PC-3 (cell line): ENCODE data around the gene DHRS1. TPM values are rescaled to one million over a fixed set of nuclear protein-coding genes. Genes with fewer than 3 reads are reported as not detected.

Experiments used
- ATAC-seq: fragments of 200-7000 bp; cut with Tn5 transposase; 2 replicates; pipeline ENCODE4 v1.9.1; 2020; ENCODE audit warnings: mild to moderate bottlenecking, moderate library complexity
- BruUV-seq: library from RNA; stranded (reverse); fragments of 400-500 nt; replicated peaks from 2 replicates; lab custom pipeline; 2021; lab: Mats Ljungman, UMichigan
- CTCF ChIA-PET: fragments of 300-600 bp; sonication (Branson Sonifier 250); formaldehyde crosslinking; loops from one replicate; lab custom pipeline; 2022; ENCODE audit warnings: antibody characterized with exemption; lab: Charles Lee
- POLR2A ChIA-PET: fragments of 300-600 bp; sonication (Branson Sonifier 250); formaldehyde crosslinking; loops from one replicate; lab custom pipeline; 2022; ENCODE audit warnings: antibody characterized with exemption; ENCODE audit not compliant: unreplicated experiment; lab: Charles Lee
- DNase-seq: peaks from one replicate; pipeline ENCODE4 v3.0.0-alpha.2; 2015
- H2AFZ ChIP-seq: fragments of 300-600 bp; sonication (generic); 2 replicates; pipeline ENCODE4 v1.6.0; 2016; ENCODE audit warnings: antibody characterized with exemption, low read length
- H3F3A ChIP-seq: fragments of 300-600 bp; sonication (generic); one replicate; pipeline ENCODE4 v1.6.0; 2017; ENCODE audit warnings: antibody characterized with exemption, low read length, control low read depth, mild to moderate bottlenecking; ENCODE audit not compliant: unreplicated experiment
- H3K27ac ChIP-seq: fragments of 300-600 bp; sonication (generic); 2 replicates; pipeline ENCODE4 v1.5.1; 2016; ENCODE audit warnings: mild to moderate bottlenecking, low read length
- H3K27me3 ChIP-seq: fragments of 300-600 bp; sonication (generic); 2 replicates; pipeline ENCODE4 v1.6.1; 2016; ENCODE audit warnings: low read length, mixed read lengths
- H3K36me3 ChIP-seq: fragments of 300-600 bp; sonication (generic); 2 replicates; pipeline ENCODE4 v1.6.1; 2016; ENCODE audit warnings: low read depth, mixed run types, low read length, mixed read lengths
- H3K4me1 ChIP-seq: fragments of 300-600 bp; sonication (generic); 2 replicates; pipeline ENCODE4 v1.5.1; 2016; ENCODE audit warnings: low read length; ENCODE audit not compliant: insufficient read depth
- H3K4me2 ChIP-seq: fragments of 300-600 bp; sonication (generic); 2 replicates; pipeline ENCODE4 v1.6.0; 2016; ENCODE audit warnings: low read length
- H3K4me3 ChIP-seq: fragments of 300-600 bp; sonication (generic); 2 replicates; pipeline ENCODE4 v1.5.1; 2016; ENCODE audit warnings: mild to moderate bottlenecking, low read length, mixed read lengths
- H3K79me2 ChIP-seq: fragments of 300-600 bp; sonication (generic); 2 replicates; pipeline ENCODE4 v1.6.1; 2017; ENCODE audit warnings: low read length, mixed read lengths
- H3K9ac ChIP-seq: fragments of 300-600 bp; sonication (generic); 2 replicates; pipeline ENCODE4 v1.6.0; 2016; ENCODE audit warnings: mild to moderate bottlenecking, low read length
- H3K9me2 ChIP-seq: fragments of 300-600 bp; sonication (generic); replicated peaks from 2 replicates; pipeline ENCODE4 v1.6.1; 2016; ENCODE audit warnings: mixed run types, low read length, mixed read lengths
- H3K9me3 ChIP-seq: fragments of 300-600 bp; sonication (generic); 2 replicates; pipeline ENCODE4 v1.6.1; 2016; ENCODE audit warnings: low read length, mixed read lengths
- H4K20me1 ChIP-seq: fragments of 300-600 bp; sonication (generic); 2 replicates; pipeline ENCODE4 v1.6.1; 2016; ENCODE audit warnings: low read length, mixed read lengths
- EZH2 ChIP-seq: fragments of 300-600 bp; sonication (generic); IDR thresholded peaks from one replicate; pipeline ENCODE4 v1.6.1; 2017; ENCODE audit warnings: antibody characterized with exemption, mild to moderate bottlenecking, low read length; ENCODE audit not compliant: unreplicated experiment
- EZH2phosphoT487 ChIP-seq: fragments of 300-600 bp; sonication (generic); IDR thresholded peaks from 2 replicates; pipeline ENCODE4 v1.6.1; 2018; ENCODE audit warnings: mild to moderate bottlenecking, antibody characterized with exemption, low read length, borderline replicate concordance
- intact Hi-C: fragments of 100-400 bp; cut with micrococcal nuclease; formaldehyde crosslinking; loops from 2 replicates; pipeline ENCODE4 v1.9.0; 2023
- total RNA-seq: library from RNA; depleted of rRNA; stranded (reverse); fragments of >200 nt; gene quantifications from 2 replicates; pipeline ENCODE4 v1.2.3, GENCODE V29; 2014
- TF ChIP-seq, protein P1 (sequence below): fragments of 300-600 bp; sonication (generic); conservative IDR thresholded peaks from 2 replicates; pipeline ENCODE4 v1.5.1; 2017; ENCODE audit warnings: antibody characterized with exemption, low read depth, mild to moderate bottlenecking, low read length

DHRS1 gene
- total RNA-seq, 1 experiment from 2014 or later, result 15.9 TPM

DNA sequence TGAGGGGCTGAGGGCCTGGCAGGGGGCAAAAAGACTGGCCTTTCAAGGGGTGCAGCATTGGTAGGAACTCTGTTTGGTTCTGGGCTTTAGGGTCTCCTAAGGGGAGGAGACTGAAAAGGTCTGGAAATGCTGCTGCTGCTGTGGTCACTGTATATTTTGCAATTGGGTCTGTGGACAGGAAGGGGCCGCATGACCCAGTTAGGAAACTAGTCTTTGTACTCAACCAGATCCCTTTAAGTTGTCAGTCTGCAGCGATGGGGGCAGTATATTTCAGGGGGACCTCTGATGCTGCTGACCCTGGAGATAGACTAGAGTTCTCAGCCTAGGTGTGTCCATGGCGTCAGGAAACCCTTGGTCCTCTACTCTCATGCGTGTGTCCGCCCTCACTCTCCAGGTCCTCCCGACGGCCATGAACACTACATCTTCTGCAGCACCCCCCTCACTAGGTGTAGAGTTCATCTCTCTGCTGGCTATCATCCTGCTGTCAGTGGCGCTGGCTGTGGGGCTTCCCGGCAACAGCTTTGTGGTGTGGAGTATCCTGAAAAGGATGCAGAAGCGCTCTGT, 15.7 kb upstream of the DHRS1 start:
- no peak overlapping the region for H3K9ac ChIP-seq
- H3K9me2 ChIP-seq, result no peaks in the 10 kb centered on the region
- CTCF ChIA-PET, result no interaction called here
- ATAC-seq, result no peak
- H3K4me2 ChIP-seq, result no peak overlapping the region
- H3K9me3 ChIP-seq, result no peaks in the 10 kb centered on the region
- H3K27me3 ChIP-seq, result no peaks in the 10 kb centered on the region
- DNase-seq, result no peak
- TF ChIP-seq, protein P1, sequence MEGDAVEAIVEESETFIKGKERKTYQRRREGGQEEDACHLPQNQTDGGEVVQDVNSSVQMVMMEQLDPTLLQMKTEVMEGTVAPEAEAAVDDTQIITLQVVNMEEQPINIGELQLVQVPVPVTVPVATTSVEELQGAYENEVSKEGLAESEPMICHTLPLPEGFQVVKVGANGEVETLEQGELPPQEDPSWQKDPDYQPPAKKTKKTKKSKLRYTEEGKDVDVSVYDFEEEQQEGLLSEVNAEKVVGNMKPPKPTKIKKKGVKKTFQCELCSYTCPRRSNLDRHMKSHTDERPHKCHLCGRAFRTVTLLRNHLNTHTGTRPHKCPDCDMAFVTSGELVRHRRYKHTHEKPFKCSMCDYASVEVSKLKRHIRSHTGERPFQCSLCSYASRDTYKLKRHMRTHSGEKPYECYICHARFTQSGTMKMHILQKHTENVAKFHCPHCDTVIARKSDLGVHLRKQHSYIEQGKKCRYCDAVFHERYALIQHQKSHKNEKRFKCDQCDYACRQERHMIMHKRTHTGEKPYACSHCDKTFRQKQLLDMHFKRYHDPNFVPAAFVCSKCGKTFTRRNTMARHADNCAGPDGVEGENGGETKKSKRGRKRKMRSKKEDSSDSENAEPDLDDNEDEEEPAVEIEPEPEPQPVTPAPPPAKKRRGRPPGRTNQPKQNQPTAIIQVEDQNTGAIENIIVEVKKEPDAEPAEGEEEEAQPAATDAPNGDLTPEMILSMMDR, result no peak
- TF ChIP-seq EZH2 (no peak), EZH2phosphoT487 (no peak)
- intact Hi-C loops, result no loop called here
- H3K27ac ChIP-seq, result no peak overlapping the region
- no peaks in the 10 kb centered on the region for H3F3A ChIP-seq
- H3K4me1 ChIP-seq, result peaks cover 12% of the 10 kb centered on the region
- H4K20me1 ChIP-seq, result no peaks in the 10 kb centered on the region
- no peak overlapping the region for H2AFZ ChIP-seq
- no TSS peak for BruUV-seq
- H3K36me3 ChIP-seq, result peaks cover 2% of the 10 kb centered on the region; the same call in 1 of the 2 replicates
- POLR2A ChIA-PET, result no interaction called here
- no peaks in the 10 kb centered on the region for H3K79me2 ChIP-seq
- H3K4me3 ChIP-seq, result no peak overlapping the region

DNA sequence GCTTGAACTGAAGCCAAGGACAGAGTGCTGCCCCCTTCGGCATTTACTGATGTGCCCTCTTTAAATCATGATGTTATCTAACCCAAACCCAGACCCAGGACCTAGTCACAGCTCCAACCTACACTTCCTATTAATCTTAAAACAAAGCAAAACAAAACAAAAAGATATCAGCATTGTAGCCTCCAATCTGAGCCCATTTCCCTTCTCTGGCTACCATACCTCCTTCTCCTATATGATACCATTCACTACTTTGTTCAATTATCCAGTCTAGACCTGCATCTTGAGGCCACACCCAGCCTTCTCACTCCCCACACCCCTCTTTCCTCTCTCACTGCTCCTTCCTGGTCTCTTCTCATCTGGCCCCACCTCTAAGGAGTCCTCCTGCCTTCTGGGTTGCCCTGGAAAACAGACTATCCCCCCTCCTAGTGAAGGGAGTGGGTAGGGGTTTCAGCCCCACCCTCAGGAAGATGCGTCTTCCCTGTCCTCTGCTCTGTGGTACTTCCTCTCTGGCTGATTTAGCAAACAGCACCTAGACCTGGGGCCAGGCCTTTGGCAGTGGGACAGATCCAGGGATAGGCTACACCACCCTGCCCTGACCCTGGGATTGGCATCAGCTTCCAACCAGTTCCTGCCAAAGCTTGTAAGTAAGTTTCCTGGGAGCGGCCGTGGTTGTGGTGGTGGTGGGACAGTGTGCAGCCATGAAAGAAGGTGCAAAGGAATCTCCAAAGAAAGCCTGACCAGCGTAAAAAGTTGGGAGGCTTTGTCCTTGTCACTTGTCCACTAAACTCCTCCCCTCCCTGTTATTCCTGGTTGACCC, 15.0 kb upstream of the DHRS1 start:
- no TSS peak for BruUV-seq
- no peak overlapping the region for H3K9ac ChIP-seq
- intact Hi-C loops, result no loop called here
- H3K79me2 ChIP-seq, result no peaks in the 10 kb centered on the region
- peaks cover 7% of the 10 kb centered on the region; the same call in 1 of the 2 replicates for H3K36me3 ChIP-seq
- H4K20me1 ChIP-seq, result no peaks in the 10 kb centered on the region
- no peaks in the 10 kb centered on the region for H3K9me3 ChIP-seq
- no peak overlapping the region for H2AFZ ChIP-seq
- no peak overlapping the region for H3K27ac ChIP-seq
- no peaks in the 10 kb centered on the region for H3K27me3 ChIP-seq
- peaks cover 12% of the 10 kb centered on the region for H3K4me1 ChIP-seq
- H3K4me2 ChIP-seq, result no peak overlapping the region
- no peaks in the 10 kb centered on the region for H3F3A ChIP-seq
- H3K4me3 ChIP-seq, result no peak overlapping the region
- ATAC-seq (no peak), DNase-seq (no peak)
- ChIA-PET CTCF (no interaction called here), POLR2A (interaction anchor here (0.7 kb wide), 1 partner anchor 168 kb away, joined by 5 read pairs; no protein-coding TSS in a partner anchor)
- TF ChIP-seq EZH2phosphoT487, result no peak
- TF ChIP-seq, protein P1, result no peak
- TF ChIP-seq EZH2, result no peak
- H3K9me2 ChIP-seq, result no peaks in the 10 kb centered on the region

DNA sequence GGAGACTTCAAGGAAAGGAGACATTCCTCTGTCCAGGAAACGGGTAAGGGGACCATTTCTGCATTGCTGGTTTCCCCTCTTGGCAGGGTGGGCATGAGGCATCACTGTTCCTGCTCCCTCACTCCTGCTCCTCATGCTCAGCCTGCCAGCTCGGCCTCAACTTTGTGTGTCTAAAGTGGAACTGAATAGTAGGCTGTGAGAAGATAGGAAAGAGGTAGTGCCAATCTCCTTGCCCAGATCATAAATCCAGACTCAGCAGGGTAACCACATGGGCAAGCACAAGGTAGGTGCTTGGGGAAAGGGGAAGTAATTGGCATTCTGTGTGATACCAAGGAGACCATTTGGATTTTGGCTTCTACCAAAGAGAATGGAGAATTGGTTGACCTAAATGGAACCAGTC, 14.3 kb upstream of the DHRS1 start:
- TF ChIP-seq, protein P1, result no peak
- no peak for TF ChIP-seq EZH2
- no peak for TF ChIP-seq EZH2phosphoT487
- no peaks in the 10 kb centered on the region for H4K20me1 ChIP-seq
- H3K9ac ChIP-seq, result no peak overlapping the region
- no peaks in the 10 kb centered on the region for H3K9me3 ChIP-seq
- BruUV-seq, result no TSS peak
- no peaks in the 10 kb centered on the region for H3K27me3 ChIP-seq
- DNase-seq (no peak), ATAC-seq (no peak)
- POLR2A ChIA-PET, result interaction anchor here (0.7 kb wide), 1 partner anchor 167 kb away, joined by 5 read pairs; no protein-coding TSS in a partner anchor
- no peaks in the 10 kb centered on the region for H3K79me2 ChIP-seq
- no peak overlapping the region for H3K27ac ChIP-seq
- H3K4me1 ChIP-seq, result peaks cover 12% of the 10 kb centered on the region
- intact Hi-C loops, result no loop called here
- no peak overlapping the region for H3K4me3 ChIP-seq
- H2AFZ ChIP-seq, result no peak overlapping the region
- no peaks in the 10 kb centered on the region for H3F3A ChIP-seq
- peaks cover 8% of the 10 kb centered on the region; the same call in 1 of the 2 replicates for H3K36me3 ChIP-seq
- no peaks in the 10 kb centered on the region for H3K9me2 ChIP-seq
- CTCF ChIA-PET, result no interaction called here
- no peak overlapping the region for H3K4me2 ChIP-seq
